Measurements from ENCODE around the gene ZBTB17. TPM values are rescaled to one million over a fixed set of nuclear protein-coding genes. Genes with fewer than 3 reads are reported as not detected.

The ZBTB17 gene
- total and polyA plus RNA-seq, 9 of the 15 experiments (the other 6 are each of a cell fraction or from before 2014, with no cell fraction given), result 1.1 to 53.4 (median 29.6) TPM

DNA sequence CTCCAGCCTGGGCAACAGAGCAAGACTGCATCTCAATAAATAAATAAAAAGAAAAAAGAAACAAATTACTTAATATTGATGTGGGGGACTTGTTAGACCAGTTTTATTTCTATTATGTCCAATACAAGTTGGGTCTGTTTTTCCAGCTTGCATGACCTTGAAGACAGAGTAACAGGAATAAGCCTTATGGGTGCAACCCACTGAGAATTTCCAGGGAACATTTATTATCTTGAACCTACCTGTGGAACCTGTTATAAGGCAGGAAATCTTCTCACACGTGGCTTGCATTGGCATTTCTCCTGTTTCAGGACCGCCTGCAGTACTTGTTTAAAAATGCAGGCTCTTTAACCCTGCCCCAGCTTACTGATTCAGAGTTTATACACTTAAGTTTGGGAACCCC lies 64.0 kb downstream of the ZBTB17 start (continued):
- TF ChIP-seq, protein P1, sequence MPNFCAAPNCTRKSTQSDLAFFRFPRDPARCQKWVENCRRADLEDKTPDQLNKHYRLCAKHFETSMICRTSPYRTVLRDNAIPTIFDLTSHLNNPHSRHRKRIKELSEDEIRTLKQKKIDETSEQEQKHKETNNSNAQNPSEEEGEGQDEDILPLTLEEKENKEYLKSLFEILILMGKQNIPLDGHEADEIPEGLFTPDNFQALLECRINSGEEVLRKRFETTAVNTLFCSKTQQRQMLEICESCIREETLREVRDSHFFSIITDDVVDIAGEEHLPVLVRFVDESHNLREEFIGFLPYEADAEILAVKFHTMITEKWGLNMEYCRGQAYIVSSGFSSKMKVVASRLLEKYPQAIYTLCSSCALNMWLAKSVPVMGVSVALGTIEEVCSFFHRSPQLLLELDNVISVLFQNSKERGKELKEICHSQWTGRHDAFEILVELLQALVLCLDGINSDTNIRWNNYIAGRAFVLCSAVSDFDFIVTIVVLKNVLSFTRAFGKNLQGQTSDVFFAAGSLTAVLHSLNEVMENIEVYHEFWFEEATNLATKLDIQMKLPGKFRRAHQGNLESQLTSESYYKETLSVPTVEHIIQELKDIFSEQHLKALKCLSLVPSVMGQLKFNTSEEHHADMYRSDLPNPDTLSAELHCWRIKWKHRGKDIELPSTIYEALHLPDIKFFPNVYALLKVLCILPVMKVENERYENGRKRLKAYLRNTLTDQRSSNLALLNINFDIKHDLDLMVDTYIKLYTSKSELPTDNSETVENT (CRISPR knock-in tag; IDR thresholded peaks at IDR 0.05), result no peak
- TF ChIP-seq, protein P2, sequence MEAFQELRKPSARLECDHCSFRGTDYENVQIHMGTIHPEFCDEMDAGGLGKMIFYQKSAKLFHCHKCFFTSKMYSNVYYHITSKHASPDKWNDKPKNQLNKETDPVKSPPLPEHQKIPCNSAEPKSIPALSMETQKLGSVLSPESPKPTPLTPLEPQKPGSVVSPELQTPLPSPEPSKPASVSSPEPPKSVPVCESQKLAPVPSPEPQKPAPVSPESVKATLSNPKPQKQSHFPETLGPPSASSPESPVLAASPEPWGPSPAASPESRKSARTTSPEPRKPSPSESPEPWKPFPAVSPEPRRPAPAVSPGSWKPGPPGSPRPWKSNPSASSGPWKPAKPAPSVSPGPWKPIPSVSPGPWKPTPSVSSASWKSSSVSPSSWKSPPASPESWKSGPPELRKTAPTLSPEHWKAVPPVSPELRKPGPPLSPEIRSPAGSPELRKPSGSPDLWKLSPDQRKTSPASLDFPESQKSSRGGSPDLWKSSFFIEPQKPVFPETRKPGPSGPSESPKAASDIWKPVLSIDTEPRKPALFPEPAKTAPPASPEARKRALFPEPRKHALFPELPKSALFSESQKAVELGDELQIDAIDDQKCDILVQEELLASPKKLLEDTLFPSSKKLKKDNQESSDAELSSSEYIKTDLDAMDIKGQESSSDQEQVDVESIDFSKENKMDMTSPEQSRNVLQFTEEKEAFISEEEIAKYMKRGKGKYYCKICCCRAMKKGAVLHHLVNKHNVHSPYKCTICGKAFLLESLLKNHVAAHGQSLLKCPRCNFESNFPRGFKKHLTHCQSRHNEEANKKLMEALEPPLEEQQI (IDR thresholded peaks at IDR 0.05), result no peak
- TF ChIP-seq ZBTB7A (IDR thresholded peaks at IDR 0.05; ENCODE audit: borderline replicate concordance, control insufficient read depth, low read depth, low read length) (no peak), ZNF507 (tag; conservative IDR thresholded peaks at IDR 0.05) (no peak), ZNF354B (CRISPR knock-in tag; IDR thresholded peaks at IDR 0.05) (no peak), CHD1 (IDR thresholded peaks at IDR 0.05; ENCODE audit: low read length) (no peak), ZNF347 (CRISPR knock-in tag; IDR thresholded peaks at IDR 0.05; ENCODE audit: low read depth) (no peak), ESRRB (CRISPR knock-in tag; IDR thresholded peaks at IDR 0.05; ENCODE audit: borderline replicate concordance) (no peak)

Measured in K562 (cell line).